ENCODE results near the gene PDPN. TPM values are rescaled to one million over a fixed set of nuclear protein-coding genes. Genes with fewer than 3 reads are reported as not detected.

PDPN gene
- polyA plus RNA-seq, 1 donor (not counting 4 experiments of a cell fraction or from before 2014, with no cell fraction given), result 29.9 TPM

GRCh38 chr1:13651279-13651678, 67.6 kb downstream of the PDPN start:
- Histone ChIP-seq H3K4me2 (ENCODE audit: control insufficient read depth, extremely low read depth, insufficient read depth, low read depth, low read length) (no peak overlapping the region), H3K79me2 (ENCODE audit: control insufficient read depth, insufficient read depth, low read length) (no peaks in the 10 kb centered on the region), H4K20me1 (ENCODE audit: control insufficient read depth, extremely low read depth, insufficient read depth, low read length) (no peaks in the 10 kb centered on the region), H3K9me3 (ENCODE audit: control insufficient read depth, low read depth, low read length) (no peaks in the 10 kb centered on the region), H3K4me3 (ENCODE audit: control insufficient read depth in 2 of 3, extremely low read depth in 1 of 3, insufficient read depth in 2 of 3, low read depth in 1 of 3, low read length in 3 of 3) (no peak overlapping the region), H3K9me1 (ENCODE audit: control insufficient read depth, extremely low read depth, insufficient read depth, low read length) (no peaks in the 10 kb centered on the region), H2AFZ (ENCODE audit: control insufficient read depth, low read length) (no peak overlapping the region), H3K9ac (ENCODE audit: control insufficient read depth, extremely low read depth, insufficient read depth, low read length) (no peak overlapping the region), H3K27me3 (ENCODE audit: control insufficient read depth, extremely low read depth, insufficient read depth, low read length) (no peaks in the 10 kb centered on the region), H3K27ac (ENCODE audit: control insufficient read depth, insufficient read depth, low read length) (no peak overlapping the region), H3K4me1 (ENCODE audit: control insufficient read depth, extremely low read depth, insufficient read depth, low read length) (peaks cover 4% of the 10 kb centered on the region), H3K36me3 (ENCODE audit: control insufficient read depth in 2 of 2, extremely low read depth in 1 of 2, insufficient read depth in 2 of 2, low read length in 2 of 2) (no peaks in the 10 kb centered on the region)
- DNase-seq (ENCODE audit: low read depth, low spot score), result no peak
- TF ChIP-seq CTCF (optimal IDR thresholded peaks at IDR 0.05 in 1 of 3, IDR thresholded peaks at IDR 0.05 in 1 of 3, conservative IDR thresholded peaks at IDR 0.05 in 1 of 3; ENCODE audit: extremely low read depth in 1 of 3, insufficient read depth in 2 of 3, low read length in 3 of 3) (no peak), EZH2 (IDR thresholded peaks at IDR 0.05; ENCODE audit: low read length) (no peak)
- no peak for FAIRE-seq
- dilution Hi-C loops (cut with MboI; ENCODE audit: extremely low pct_ligation_motif_present, low sequenced_read_pairs), result no loop called here

GRCh38 chr1:13652238-13652637, 68.6 kb downstream of the PDPN start:
- H3K27ac ChIP-seq (ENCODE audit: control insufficient read depth, insufficient read depth, low read length), result no peak overlapping the region

More at GRCh38 chr1:13652238-13652637, 68.6 kb downstream of the PDPN start:
- Histone ChIP-seq H3K79me2 (ENCODE audit: control insufficient read depth, insufficient read depth, low read length) (no peaks in the 10 kb centered on the region), H3K4me1 (ENCODE audit: control insufficient read depth, extremely low read depth, insufficient read depth, low read length) (no peaks in the 10 kb centered on the region), H3K4me3 (ENCODE audit: control insufficient read depth in 2 of 3, extremely low read depth in 1 of 3, insufficient read depth in 2 of 3, low read depth in 1 of 3, low read length in 3 of 3) (no peak overlapping the region), H3K4me2 (ENCODE audit: control insufficient read depth, extremely low read depth, insufficient read depth, low read depth, low read length) (no peak overlapping the region), H3K27me3 (ENCODE audit: control insufficient read depth, extremely low read depth, insufficient read depth, low read length) (no peaks in the 10 kb centered on the region), H4K20me1 (ENCODE audit: control insufficient read depth, extremely low read depth, insufficient read depth, low read length) (no peaks in the 10 kb centered on the region), H3K9ac (ENCODE audit: control insufficient read depth, extremely low read depth, insufficient read depth, low read length) (no peak overlapping the region), H3K36me3 (ENCODE audit: control insufficient read depth in 2 of 2, extremely low read depth in 1 of 2, insufficient read depth in 2 of 2, low read length in 2 of 2) (no peaks in the 10 kb centered on the region), H2AFZ (ENCODE audit: control insufficient read depth, low read length) (no peak overlapping the region), H3K9me3 (ENCODE audit: control insufficient read depth, low read depth, low read length) (no peaks in the 10 kb centered on the region), H3K9me1 (ENCODE audit: control insufficient read depth, extremely low read depth, insufficient read depth, low read length) (no peaks in the 10 kb centered on the region)
- no peak for TF ChIP-seq CTCF (optimal IDR thresholded peaks at IDR 0.05 in 1 of 3, IDR thresholded peaks at IDR 0.05 in 1 of 3, conservative IDR thresholded peaks at IDR 0.05 in 1 of 3; ENCODE audit: extremely low read depth in 1 of 3, insufficient read depth in 2 of 3, low read length in 3 of 3)
- no peak for TF ChIP-seq EZH2 (IDR thresholded peaks at IDR 0.05; ENCODE audit: low read length)
- DNase-seq (ENCODE audit: low read depth, low spot score) (no peak), FAIRE-seq (no peak)
- dilution Hi-C loops (cut with MboI; ENCODE audit: extremely low pct_ligation_motif_present, low sequenced_read_pairs), result no loop called here

Measured in keratinocyte (primary cell).